Body of pancreas (tissue), 4 donors: ENCODE data around the gene ACSF3. TPM values are rescaled to one million over a fixed set of nuclear protein-coding genes. Genes with fewer than 3 reads are reported as not detected.

Experiments used
- ATAC-seq: fragments of 150-250 bp; one replicate; pipeline ENCODE4 v1.9.1; 2016
- DNase-seq, 4 donors: peaks; one replicate each; pipeline ENCODE4 v3.0.0-alpha.2; 2019
- H3K27ac ChIP-seq, 4 donors: fragments of 200-600 bp; sonication (generic); 1 replicate in 3 of 4; 2 replicates in 1 of 4; pipeline versions ENCODE4 v1.5.1 to v1.6.1; 2016 to 2019; ENCODE audit warnings: mild to moderate bottlenecking in 1 of 4, mixed read lengths in 1 of 4, moderate library complexity in 1 of 4
- H3K27me3 ChIP-seq, 2 donors: fragments of 200-600 bp; sonication (generic); one replicate each; pipeline ENCODE4 v1.6.0; 2016; ENCODE audit warnings: mild to moderate bottlenecking in 1 of 2
- H3K36me3 ChIP-seq, 2 donors: fragments of 200-600 bp; sonication (generic); replicated peaks in 1 of 2; 2 replicates each; pipeline ENCODE4 v1.5.1; 2016; ENCODE audit warnings: low read depth in 2 of 2; ENCODE audit not compliant: insufficient read depth in 1 of 2
- H3K4me1 ChIP-seq: fragments of 200-600 bp; sonication (generic); one replicate; pipeline ENCODE4 v1.6.0; 2016
- H3K4me3 ChIP-seq, 2 donors: fragments of 200-600 bp; sonication (generic); 1 replicate in 1 of 2; 2 replicates in 1 of 2; pipeline ENCODE4 v1.5.1; 2016 to 2019
- H3K9me3 ChIP-seq, 3 donors: fragments of 200-600 bp; sonication (generic); 1 replicate in 2 of 3; 2 replicates in 1 of 3; pipeline ENCODE4 v1.5.1; 2016
- POLR2A ChIP-seq, 3 donors: fragments of 450-650 bp; IDR thresholded peaks; one replicate each; pipeline ENCODE4 v1.6.1; 2016; ENCODE audit warnings: antibody characterized with exemption in 3 of 3, mild to moderate bottlenecking in 2 of 3
- WGBS, 2 donors: methylation state at CpG; one replicate each; pipeline ENCODE4 v1.1.5; 2017; 5-methylcytosine and 5-hydroxymethylcytosine counted together
- intact Hi-C: fragments of 100-400 bp; cut with DNase I; formaldehyde crosslinking; loops from one replicate; pipeline ENCODE4 v1.15.1; 2023
- total RNA-seq, 2 donors: library from RNA; depleted of rRNA; stranded (reverse); fragments of >200 nt; gene quantifications; one replicate each; pipeline ENCODE4 v1.1.0, GENCODE V29; 2016
- TF ChIP-seq, protein P1 (sequence below), 7 experiments: fragments of 450-650 bp in 4 of 7; fragments of 200-600 bp in 3 of 7; sonication (generic) in 3 of 7; IDR thresholded peaks; one replicate each; pipeline ENCODE4 v1.5.1; 2016 to 2019; ENCODE audit warnings: antibody characterized with exemption in 7 of 7

ACSF3 gene
- total RNA-seq, 2 donors from 2014 or later = 22.1 to 48.8 TPM

- H3K27me3 ChIP-seq = peaks cover 0 to under 1% of the 10 kb centered on the region in 2 donors
- H3K4me1 ChIP-seq = peaks cover 50% of the 10 kb centered on the region
- no peak overlapping the region for H3K27ac ChIP-seq
- TF ChIP-seq, protein P1, sequence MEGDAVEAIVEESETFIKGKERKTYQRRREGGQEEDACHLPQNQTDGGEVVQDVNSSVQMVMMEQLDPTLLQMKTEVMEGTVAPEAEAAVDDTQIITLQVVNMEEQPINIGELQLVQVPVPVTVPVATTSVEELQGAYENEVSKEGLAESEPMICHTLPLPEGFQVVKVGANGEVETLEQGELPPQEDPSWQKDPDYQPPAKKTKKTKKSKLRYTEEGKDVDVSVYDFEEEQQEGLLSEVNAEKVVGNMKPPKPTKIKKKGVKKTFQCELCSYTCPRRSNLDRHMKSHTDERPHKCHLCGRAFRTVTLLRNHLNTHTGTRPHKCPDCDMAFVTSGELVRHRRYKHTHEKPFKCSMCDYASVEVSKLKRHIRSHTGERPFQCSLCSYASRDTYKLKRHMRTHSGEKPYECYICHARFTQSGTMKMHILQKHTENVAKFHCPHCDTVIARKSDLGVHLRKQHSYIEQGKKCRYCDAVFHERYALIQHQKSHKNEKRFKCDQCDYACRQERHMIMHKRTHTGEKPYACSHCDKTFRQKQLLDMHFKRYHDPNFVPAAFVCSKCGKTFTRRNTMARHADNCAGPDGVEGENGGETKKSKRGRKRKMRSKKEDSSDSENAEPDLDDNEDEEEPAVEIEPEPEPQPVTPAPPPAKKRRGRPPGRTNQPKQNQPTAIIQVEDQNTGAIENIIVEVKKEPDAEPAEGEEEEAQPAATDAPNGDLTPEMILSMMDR (IDR thresholded peaks at IDR 0.05) = no peak
- no peak for TF ChIP-seq POLR2A (IDR thresholded peaks at IDR 0.05)
- no peaks in the 10 kb centered on the region for H3K9me3 ChIP-seq
- no peak overlapping the region for H3K4me3 ChIP-seq
- DNase-seq (no peak), ATAC-seq (no peak)
- peaks cover 0 to 4% of the 10 kb centered on the region in 2 donors for H3K36me3 ChIP-seq
- WGBS, 2 donors = 74 to 87% methylated on average over 14 of the region's 14 CpGs
- intact Hi-C loops = no loop called here
Measured at GRCh38 chr16:89097392-89097772, 3.7 kb downstream of the ACSF3 start.

DNA sequence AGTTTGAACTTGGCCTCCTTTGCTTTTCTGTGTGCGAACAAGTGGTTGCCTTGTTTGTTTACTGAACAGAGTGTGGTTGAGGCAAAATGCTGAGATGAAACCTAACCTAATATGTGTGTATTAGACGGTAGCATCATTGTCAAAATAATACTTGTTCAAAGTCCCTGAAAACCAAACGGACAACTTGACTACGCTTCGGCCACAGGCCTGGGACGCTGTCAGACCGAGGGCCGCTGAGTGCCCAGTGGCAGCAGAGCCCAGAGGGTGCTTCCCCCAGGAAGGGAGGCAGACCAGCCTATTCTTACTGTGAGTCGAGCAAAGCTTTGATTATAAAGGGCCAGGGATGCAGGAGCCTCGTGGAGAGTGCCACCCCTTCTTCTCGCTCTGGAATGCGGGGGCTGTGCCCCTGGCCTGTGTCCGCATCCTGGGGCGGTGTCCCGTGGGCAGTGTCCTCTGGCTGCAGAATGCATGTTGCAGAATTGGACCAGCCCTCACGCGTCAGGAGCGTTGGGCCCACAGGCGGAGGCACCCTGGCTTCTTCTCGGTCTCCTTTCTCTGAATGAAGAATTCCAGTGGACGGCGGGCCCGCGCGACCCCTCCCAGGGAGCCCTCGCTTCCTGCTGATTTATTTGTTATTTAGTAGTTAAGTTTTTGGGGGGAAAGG lies 5.2 kb downstream of the ACSF3 start:
- no peaks in the 10 kb centered on the region for H3K27me3 ChIP-seq
- no peaks in the 10 kb centered on the region for H3K9me3 ChIP-seq
- WGBS, 2 donors = 83 to 86% methylated on average over 21 to 26 of the region's 26 CpGs
- no peak overlapping the region for H3K4me3 ChIP-seq
- ATAC-seq (no peak), DNase-seq (no peak)
- TF ChIP-seq POLR2A (IDR thresholded peaks at IDR 0.05) = no peak
- TF ChIP-seq, protein P1 (IDR thresholded peaks at IDR 0.05) = no peak
- intact Hi-C loops = no loop called here
- peaks cover 45% of the 10 kb centered on the region for H3K4me1 ChIP-seq
- H3K36me3 ChIP-seq = peaks cover 4 to 13% of the 10 kb centered on the region in 2 donors
- no peak overlapping the region for H3K27ac ChIP-seq

GRCh38 chr16:89099905-89100304 lies 6.3 kb downstream of the ACSF3 start:
- Histone ChIP-seq H3K27ac (no peak overlapping the region), H3K27me3 (no peaks in the 10 kb centered on the region), H3K36me3 (peaks cover 4 to 13% of the 10 kb centered on the region in 2 donors), H3K9me3 (no peaks in the 10 kb centered on the region), H3K4me3 (no peak overlapping the region), H3K4me1 (peaks cover 37% of the 10 kb centered on the region)
- intact Hi-C loops = no loop called here
- ATAC-seq = no peak
- TF ChIP-seq, protein P1 (IDR thresholded peaks at IDR 0.05) = no peak
- no peak for TF ChIP-seq POLR2A (IDR thresholded peaks at IDR 0.05)
- no peak for DNase-seq
- 55 to 77% methylated on average over 10 to 11 of the region's 11 CpGs for WGBS, 2 donors

DNA sequence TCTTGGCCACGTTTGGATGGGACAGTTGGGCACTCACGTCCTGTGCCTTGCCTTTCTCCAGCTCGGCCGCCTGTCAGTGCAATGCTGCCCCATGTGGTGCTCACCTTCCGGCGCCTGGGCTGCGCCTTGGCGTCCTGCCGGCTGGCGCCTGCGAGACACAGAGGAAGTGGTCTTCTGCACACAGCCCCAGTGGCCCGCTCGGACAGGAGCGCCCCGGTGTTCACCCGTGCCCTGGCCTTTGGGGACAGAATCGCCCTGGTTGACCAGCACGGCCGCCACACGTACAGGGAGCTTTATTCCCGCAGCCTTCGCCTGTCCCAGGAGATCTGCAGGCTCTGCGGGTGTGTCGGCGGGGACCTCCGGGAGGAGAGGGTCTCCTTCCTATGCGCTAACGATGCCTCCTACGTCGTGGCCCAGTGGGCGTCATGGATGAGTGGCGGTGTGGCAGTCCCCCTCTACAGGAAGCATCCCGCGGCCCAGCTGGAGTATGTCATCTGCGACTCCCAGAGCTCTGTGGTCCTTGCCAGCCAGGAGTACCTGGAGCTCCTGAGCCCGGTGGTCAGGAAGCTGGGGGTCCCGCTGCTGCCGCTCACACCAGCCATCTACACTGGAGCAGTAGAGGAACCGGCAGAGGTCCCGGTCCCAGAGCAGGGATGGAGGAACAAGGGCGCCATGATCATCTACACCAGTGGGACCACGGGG lies 7.1 kb downstream of the ACSF3 start:
- intact Hi-C loops = no loop called here
- whole genome bisulfite sequencing, 2 donors = 91 to 93% methylated on average over 21 to 25 of the region's 42 CpGs
- Histone ChIP-seq H3K4me1 (peaks cover 29% of the 10 kb centered on the region), H3K36me3 (peaks cover 4 to 16% of the 10 kb centered on the region in 2 donors), H3K4me3 (no peak overlapping the region), H3K9me3 (no peaks in the 10 kb centered on the region), H3K27me3 (no peaks in the 10 kb centered on the region), H3K27ac (no peak overlapping the region)
- ATAC-seq = no peak
- TF ChIP-seq POLR2A (IDR thresholded peaks at IDR 0.05) = no peak
- TF ChIP-seq, protein P1 (IDR thresholded peaks at IDR 0.05) = no peak
- DNase-seq = no peak
